Progenitor cell of endocrine pancreas (in vitro differentiated cells): ENCODE results near the gene ARHGEF16. TPM values are rescaled to one million over a fixed set of nuclear protein-coding genes. Genes with fewer than 3 reads are reported as not detected.

Source experiments
- DNase-seq: peaks from one replicate; pipeline ENCODE4 v3.0.0; 2021; ENCODE audit warnings: low spot score; ENCODE audit not compliant: unreplicated experiment
- H3K27ac Mint-ChIP-seq: 2 replicates; pipeline ENCODE4 v1.8.0; 2021; ENCODE audit warnings: mild to moderate bottlenecking, moderate library complexity, mixed read lengths
- H3K27me3 Mint-ChIP-seq: 2 replicates; pipeline ENCODE4 v1.8.0; 2021; ENCODE audit warnings: mixed read lengths
- H3K36me3 Mint-ChIP-seq: 2 replicates; pipeline ENCODE4 v1.8.0; 2022; ENCODE audit warnings: mixed read lengths; ENCODE audit not compliant: insufficient read depth
- H3K4me1 Mint-ChIP-seq: 2 replicates; pipeline ENCODE4 v1.8.0; 2021; ENCODE audit warnings: low read depth, mixed read lengths
- H3K4me3 Mint-ChIP-seq: 2 replicates; pipeline ENCODE4 v1.8.0; 2021; ENCODE audit warnings: low read depth, mild to moderate bottlenecking, moderate library complexity, mixed read lengths
- H3K9me3 Mint-ChIP-seq: 2 replicates; pipeline ENCODE4 v1.8.0; 2021; ENCODE audit warnings: low read depth, mixed read lengths
- CTCF ChIP-seq: fragments of 200-600 bp; sonication (generic); IDR thresholded peaks from one replicate; pipeline ENCODE4 v1.5.0; 2021; ENCODE audit warnings: antibody characterized with exemption, mild to moderate bottlenecking; ENCODE audit not compliant: unreplicated experiment
- total RNA-seq: library from RNA; stranded (reverse); gene quantifications from 2 replicates; pipeline ENCODE4 v1.2.1, GENCODE V29; 2021

Gene ARHGEF16
- total RNA-seq, 1 donor from 2014 or later: 63.6 TPM

GRCh38 chr1:3462356-3463012, 8.0 kb downstream of the ARHGEF16 start:
- TF ChIP-seq CTCF: no peak
- Mint-ChIP-seq H3K4me3 (no peak overlapping the region), H3K9me3 (no peaks in the 10 kb centered on the region), H3K36me3 (no peaks in the 10 kb centered on the region), H3K27me3 (no peaks in the 10 kb centered on the region), H3K4me1 (peaks cover 20% of the 10 kb centered on the region), H3K27ac (no peak overlapping the region)
- no peak for DNase-seq

GRCh38 chr1:3463013-3463385, 8.5 kb downstream of the ARHGEF16 start:
- Mint-ChIP-seq H3K27me3 (no peaks in the 10 kb centered on the region), H3K27ac (no peak overlapping the region), H3K4me1 (peaks cover 20% of the 10 kb centered on the region), H3K9me3 (no peaks in the 10 kb centered on the region), H3K4me3 (no peak overlapping the region), H3K36me3 (no peaks in the 10 kb centered on the region)
- no peak for TF ChIP-seq CTCF
- DNase-seq: no peak

- no peak for TF ChIP-seq CTCF
- Mint-ChIP-seq H3K4me1 (peaks cover 18% of the 10 kb centered on the region), H3K36me3 (no peaks in the 10 kb centered on the region), H3K4me3 (no peak overlapping the region), H3K27me3 (no peaks in the 10 kb centered on the region), H3K9me3 (no peaks in the 10 kb centered on the region), H3K27ac (no peak overlapping the region)
- DNase-seq: no peak
Observed at GRCh38 chr1:3463408-3463863, 9.0 kb downstream of the ARHGEF16 start.

GRCh38 chr1:3463891-3464648, 9.6 kb downstream of the ARHGEF16 start:
- no peaks in the 10 kb centered on the region for H3K27me3 Mint-ChIP-seq
- no peaks in the 10 kb centered on the region for H3K9me3 Mint-ChIP-seq
- H3K4me1 Mint-ChIP-seq: peaks cover 15% of the 10 kb centered on the region
- no peaks in the 10 kb centered on the region for H3K36me3 Mint-ChIP-seq
- no peak for DNase-seq
- no peak for TF ChIP-seq CTCF
- no peak overlapping the region for H3K4me3 Mint-ChIP-seq
- H3K27ac Mint-ChIP-seq: no peak overlapping the region

- no peak for TF ChIP-seq CTCF
- H3K4me1 Mint-ChIP-seq: peaks cover 11% of the 10 kb centered on the region
- no peak overlapping the region for H3K27ac Mint-ChIP-seq
- no peaks in the 10 kb centered on the region for H3K27me3 Mint-ChIP-seq
- H3K4me3 Mint-ChIP-seq: no peak overlapping the region
- no peak for DNase-seq
- no peaks in the 10 kb centered on the region for H3K9me3 Mint-ChIP-seq
- H3K36me3 Mint-ChIP-seq: no peaks in the 10 kb centered on the region
Observed at GRCh38 chr1:3464649-3465025, 10.2 kb downstream of the ARHGEF16 start.
